ENCODE results near the gene PNO1. TPM values are rescaled to one million over a fixed set of nuclear protein-coding genes. Genes with fewer than 3 reads are reported as not detected.

Gene PNO1
- total and polyA plus RNA-seq, 10 of the 15 experiments (the other 5 are each of a cell fraction or from before 2014, with no cell fraction given): 9.7 to 60.2 (median 30.3) TPM

DNA sequence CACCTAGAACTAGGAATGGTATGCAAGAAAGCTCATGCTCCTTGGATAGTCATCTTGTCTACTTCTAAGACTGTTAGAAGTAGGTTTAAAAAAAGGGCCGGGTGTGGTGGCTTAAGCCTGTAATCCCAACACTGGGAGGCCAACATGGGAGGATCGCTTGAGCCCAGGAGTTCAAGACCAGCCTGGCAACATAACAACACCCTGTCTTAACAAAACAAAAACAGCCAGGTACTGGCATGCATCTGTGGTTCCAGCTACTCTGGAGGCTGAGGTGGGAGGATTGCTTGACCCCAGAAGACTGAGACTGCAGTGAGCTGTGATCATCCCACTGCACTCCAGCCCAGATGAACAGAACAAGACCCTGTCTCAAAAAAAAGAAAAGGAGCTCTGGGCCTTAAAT is 19.9 kb downstream of the PNO1 start:
- Histone ChIP-seq H3K79me2 (ENCODE audit: control insufficient read depth, insufficient read depth, low read length) (no peaks in the 10 kb centered on the region), H3K4me1 (ENCODE audit: control insufficient read depth, insufficient read depth, low read length) (no peaks in the 10 kb centered on the region), H2AFZ (ENCODE audit: control insufficient read depth, low read depth, low read length) (no peak overlapping the region), H3K36me3 (ENCODE audit: control insufficient read depth in 2 of 2, insufficient read depth in 2 of 2, low read length in 1 of 2) (peaks cover 3 to 18% of the 10 kb centered on the region in 2 experiments), H3K27ac (ENCODE audit: control insufficient read depth, insufficient read depth) (no peak overlapping the region), H3K4me2 (ENCODE audit: control insufficient read depth, insufficient read depth) (no peak overlapping the region), H3K4me3 (no peak overlapping the region), H4K20me1 (ENCODE audit: control insufficient read depth, insufficient read depth) (no peaks in the 10 kb centered on the region), H3K9ac (ENCODE audit: control insufficient read depth, insufficient read depth, low read length) (no peak overlapping the region), H3K27me3 (replicated peaks in 1 of 2; ENCODE audit: control insufficient read depth in 2 of 2, insufficient read depth in 2 of 2, low read length in 1 of 2) (no peaks in the 10 kb centered on the region), H3K9me3 (replicated peaks; ENCODE audit: control insufficient read depth, insufficient read depth, low read length) (no peaks in the 10 kb centered on the region)
- BruUV-seq (replicated peaks): no TSS peak
- no peak for FAIRE-seq
- TF ChIP-seq BHLHE40 (IDR thresholded peaks at IDR 0.05; ENCODE audit: borderline replicate concordance in 1 of 2, low read depth in 2 of 2, low read length in 1 of 2): no peak
- TF ChIP-seq, protein P1, sequence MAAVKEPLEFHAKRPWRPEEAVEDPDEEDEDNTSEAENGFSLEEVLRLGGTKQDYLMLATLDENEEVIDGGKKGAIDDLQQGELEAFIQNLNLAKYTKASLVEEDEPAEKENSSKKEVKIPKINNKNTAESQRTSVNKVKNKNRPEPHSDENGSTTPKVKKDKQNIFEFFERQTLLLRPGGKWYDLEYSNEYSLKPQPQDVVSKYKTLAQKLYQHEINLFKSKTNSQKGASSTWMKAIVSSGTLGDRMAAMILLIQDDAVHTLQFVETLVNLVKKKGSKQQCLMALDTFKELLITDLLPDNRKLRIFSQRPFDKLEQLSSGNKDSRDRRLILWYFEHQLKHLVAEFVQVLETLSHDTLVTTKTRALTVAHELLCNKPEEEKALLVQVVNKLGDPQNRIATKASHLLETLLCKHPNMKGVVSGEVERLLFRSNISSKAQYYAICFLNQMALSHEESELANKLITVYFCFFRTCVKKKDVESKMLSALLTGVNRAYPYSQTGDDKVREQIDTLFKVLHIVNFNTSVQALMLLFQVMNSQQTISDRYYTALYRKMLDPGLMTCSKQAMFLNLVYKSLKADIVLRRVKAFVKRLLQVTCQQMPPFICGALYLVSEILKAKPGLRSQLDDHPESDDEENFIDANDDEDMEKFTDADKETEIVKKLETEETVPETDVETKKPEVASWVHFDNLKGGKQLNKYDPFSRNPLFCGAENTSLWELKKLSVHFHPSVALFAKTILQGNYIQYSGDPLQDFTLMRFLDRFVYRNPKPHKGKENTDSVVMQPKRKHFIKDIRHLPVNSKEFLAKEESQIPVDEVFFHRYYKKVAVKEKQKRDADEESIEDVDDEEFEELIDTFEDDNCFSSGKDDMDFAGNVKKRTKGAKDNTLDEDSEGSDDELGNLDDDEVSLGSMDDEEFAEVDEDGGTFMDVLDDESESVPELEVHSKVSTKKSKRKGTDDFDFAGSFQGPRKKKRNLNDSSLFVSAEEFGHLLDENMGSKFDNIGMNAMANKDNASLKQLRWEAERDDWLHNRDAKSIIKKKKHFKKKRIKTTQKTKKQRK (IDR thresholded peaks at IDR 0.05; ENCODE audit: low read depth, low read length): no peak
- no peak for TF ChIP-seq HDAC6 (IDR thresholded peaks at IDR 0.05; ENCODE audit: unreplicated experiment)
- 64% methylated on average over 2 of the region's 2 CpGs for WGBS (ENCODE audit: insufficient coverage, insufficient replicate concordance, low lambda C conversion rate, missing lambda C conversion rate)
- ChIA-PET SMC1A (ENCODE audit: uncharacterized antibody, unreplicated experiment) (interaction anchor here (1.0 to 1.4 kb wide), 2 partner anchors 8 to 55 kb away, joined by 4 read pairs; no protein-coding TSS in a partner anchor), RAD21 (ENCODE audit: unreplicated experiment) (no interaction called here), CTCF (interaction anchor here (1.0 to 1.8 kb wide), 5 partner anchors 9 to 106 kb away, joined by 3 to 6 read pairs (median 4); no protein-coding TSS in a partner anchor), POLR2A (interaction anchor here (1.4 kb wide), 1 partner anchor 11 kb away, joined by 3 read pairs; no protein-coding TSS in a partner anchor)
- in situ Hi-C loops (cut with MboI) (no loop called here), intact Hi-C loops (cut with micrococcal nuclease; ENCODE audit: unreplicated experiment) (no loop called here)
- DNase-seq (ENCODE audit: low read depth, low spot score): no peak
- ATAC-seq: no peak

Measured in GM12878 (cell line).